PC-3 (cell line): ENCODE data around the gene LRIF1. TPM values are rescaled to one million over a fixed set of nuclear protein-coding genes. Genes with fewer than 3 reads are reported as not detected.

Source experiments
- ATAC-seq: fragments of 200-7000 bp; cut with Tn5 transposase; 2 replicates; pipeline ENCODE4 v1.9.1; 2020; ENCODE audit warnings: mild to moderate bottlenecking, moderate library complexity
- BruUV-seq: library from RNA; stranded (reverse); fragments of 400-500 nt; replicated peaks from 2 replicates; lab custom pipeline; 2021; lab: Mats Ljungman, UMichigan
- CTCF ChIA-PET: fragments of 300-600 bp; sonication (Branson Sonifier 250); formaldehyde crosslinking; loops from one replicate; lab custom pipeline; 2022; ENCODE audit warnings: antibody characterized with exemption; lab: Charles Lee
- POLR2A ChIA-PET: fragments of 300-600 bp; sonication (Branson Sonifier 250); formaldehyde crosslinking; loops from one replicate; lab custom pipeline; 2022; ENCODE audit warnings: antibody characterized with exemption; ENCODE audit not compliant: unreplicated experiment; lab: Charles Lee
- DNase-seq: peaks from one replicate; pipeline ENCODE4 v3.0.0-alpha.2; 2015
- H2AFZ ChIP-seq: fragments of 300-600 bp; sonication (generic); 2 replicates; pipeline ENCODE4 v1.6.0; 2016; ENCODE audit warnings: antibody characterized with exemption, low read length
- H3F3A ChIP-seq: fragments of 300-600 bp; sonication (generic); one replicate; pipeline ENCODE4 v1.6.0; 2017; ENCODE audit warnings: antibody characterized with exemption, low read length, control low read depth, mild to moderate bottlenecking; ENCODE audit not compliant: unreplicated experiment
- H3K27ac ChIP-seq: fragments of 300-600 bp; sonication (generic); 2 replicates; pipeline ENCODE4 v1.5.1; 2016; ENCODE audit warnings: mild to moderate bottlenecking, low read length
- H3K27me3 ChIP-seq: fragments of 300-600 bp; sonication (generic); 2 replicates; pipeline ENCODE4 v1.6.1; 2016; ENCODE audit warnings: low read length, mixed read lengths
- H3K36me3 ChIP-seq: fragments of 300-600 bp; sonication (generic); 2 replicates; pipeline ENCODE4 v1.6.1; 2016; ENCODE audit warnings: low read depth, mixed run types, low read length, mixed read lengths
- H3K4me1 ChIP-seq: fragments of 300-600 bp; sonication (generic); 2 replicates; pipeline ENCODE4 v1.5.1; 2016; ENCODE audit warnings: low read length; ENCODE audit not compliant: insufficient read depth
- H3K4me2 ChIP-seq: fragments of 300-600 bp; sonication (generic); 2 replicates; pipeline ENCODE4 v1.6.0; 2016; ENCODE audit warnings: low read length
- H3K4me3 ChIP-seq: fragments of 300-600 bp; sonication (generic); 2 replicates; pipeline ENCODE4 v1.5.1; 2016; ENCODE audit warnings: mild to moderate bottlenecking, low read length, mixed read lengths
- H3K79me2 ChIP-seq: fragments of 300-600 bp; sonication (generic); 2 replicates; pipeline ENCODE4 v1.6.1; 2017; ENCODE audit warnings: low read length, mixed read lengths
- H3K9ac ChIP-seq: fragments of 300-600 bp; sonication (generic); 2 replicates; pipeline ENCODE4 v1.6.0; 2016; ENCODE audit warnings: mild to moderate bottlenecking, low read length
- H3K9me2 ChIP-seq: fragments of 300-600 bp; sonication (generic); replicated peaks from 2 replicates; pipeline ENCODE4 v1.6.1; 2016; ENCODE audit warnings: mixed run types, low read length, mixed read lengths
- H3K9me3 ChIP-seq: fragments of 300-600 bp; sonication (generic); 2 replicates; pipeline ENCODE4 v1.6.1; 2016; ENCODE audit warnings: low read length, mixed read lengths
- H4K20me1 ChIP-seq: fragments of 300-600 bp; sonication (generic); 2 replicates; pipeline ENCODE4 v1.6.1; 2016; ENCODE audit warnings: low read length, mixed read lengths
- EZH2 ChIP-seq: fragments of 300-600 bp; sonication (generic); IDR thresholded peaks from one replicate; pipeline ENCODE4 v1.6.1; 2017; ENCODE audit warnings: antibody characterized with exemption, mild to moderate bottlenecking, low read length; ENCODE audit not compliant: unreplicated experiment
- EZH2phosphoT487 ChIP-seq: fragments of 300-600 bp; sonication (generic); IDR thresholded peaks from 2 replicates; pipeline ENCODE4 v1.6.1; 2018; ENCODE audit warnings: mild to moderate bottlenecking, antibody characterized with exemption, low read length, borderline replicate concordance
- intact Hi-C: fragments of 100-400 bp; cut with micrococcal nuclease; formaldehyde crosslinking; loops from 2 replicates; pipeline ENCODE4 v1.9.0; 2023
- total RNA-seq: library from RNA; depleted of rRNA; stranded (reverse); fragments of >200 nt; gene quantifications from 2 replicates; pipeline ENCODE4 v1.2.3, GENCODE V29; 2014
- TF ChIP-seq, protein P1 (sequence below): fragments of 300-600 bp; sonication (generic); conservative IDR thresholded peaks from 2 replicates; pipeline ENCODE4 v1.5.1; 2017; ENCODE audit warnings: antibody characterized with exemption, low read depth, mild to moderate bottlenecking, low read length

LRIF1 gene
- total RNA-seq, 1 experiment from 2014 or later = 18.1 TPM

DNA sequence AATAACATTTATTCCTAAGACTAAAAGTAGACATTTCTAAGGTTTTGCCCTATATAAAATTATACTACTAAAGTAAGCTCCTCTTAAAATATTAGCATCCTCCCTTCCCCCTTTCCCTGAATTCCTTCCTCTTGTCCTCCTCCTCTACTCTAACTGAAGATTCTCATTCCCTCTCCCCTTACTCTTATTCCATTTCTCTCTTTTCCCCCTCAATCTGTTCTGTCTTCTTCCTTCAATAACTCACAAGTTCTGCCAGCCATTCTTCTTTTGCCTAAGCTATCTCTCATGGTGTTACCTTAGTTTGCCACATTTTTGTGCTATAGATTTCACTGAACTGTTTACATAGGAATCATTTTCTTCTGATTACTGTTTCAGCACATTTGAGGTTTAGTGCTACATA, 10.7 kb downstream of the LRIF1 start:
- Histone ChIP-seq H3F3A (no peaks in the 10 kb centered on the region), H3K79me2 (peaks cover 57% of the 10 kb centered on the region), H2AFZ (no peak overlapping the region), H3K4me3 (no peak overlapping the region), H3K9me2 (no peaks in the 10 kb centered on the region), H3K9ac (no peak overlapping the region), H3K27ac (no peak overlapping the region), H3K4me1 (peaks cover 6% of the 10 kb centered on the region; the same call in 1 of the 2 replicates), H3K36me3 (peaks cover 35% of the 10 kb centered on the region), H3K9me3 (no peaks in the 10 kb centered on the region), H4K20me1 (peaks cover 21% of the 10 kb centered on the region), H3K27me3 (no peaks in the 10 kb centered on the region), H3K4me2 (no peak overlapping the region)
- ChIA-PET CTCF (no interaction called here), POLR2A (no interaction called here)
- TF ChIP-seq EZH2phosphoT487 (no peak), EZH2 (no peak)
- TF ChIP-seq, protein P1, sequence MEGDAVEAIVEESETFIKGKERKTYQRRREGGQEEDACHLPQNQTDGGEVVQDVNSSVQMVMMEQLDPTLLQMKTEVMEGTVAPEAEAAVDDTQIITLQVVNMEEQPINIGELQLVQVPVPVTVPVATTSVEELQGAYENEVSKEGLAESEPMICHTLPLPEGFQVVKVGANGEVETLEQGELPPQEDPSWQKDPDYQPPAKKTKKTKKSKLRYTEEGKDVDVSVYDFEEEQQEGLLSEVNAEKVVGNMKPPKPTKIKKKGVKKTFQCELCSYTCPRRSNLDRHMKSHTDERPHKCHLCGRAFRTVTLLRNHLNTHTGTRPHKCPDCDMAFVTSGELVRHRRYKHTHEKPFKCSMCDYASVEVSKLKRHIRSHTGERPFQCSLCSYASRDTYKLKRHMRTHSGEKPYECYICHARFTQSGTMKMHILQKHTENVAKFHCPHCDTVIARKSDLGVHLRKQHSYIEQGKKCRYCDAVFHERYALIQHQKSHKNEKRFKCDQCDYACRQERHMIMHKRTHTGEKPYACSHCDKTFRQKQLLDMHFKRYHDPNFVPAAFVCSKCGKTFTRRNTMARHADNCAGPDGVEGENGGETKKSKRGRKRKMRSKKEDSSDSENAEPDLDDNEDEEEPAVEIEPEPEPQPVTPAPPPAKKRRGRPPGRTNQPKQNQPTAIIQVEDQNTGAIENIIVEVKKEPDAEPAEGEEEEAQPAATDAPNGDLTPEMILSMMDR = no peak
- BruUV-seq = no TSS peak
- ATAC-seq (no peak), DNase-seq (no peak)
- intact Hi-C loops = no loop called here

DNA sequence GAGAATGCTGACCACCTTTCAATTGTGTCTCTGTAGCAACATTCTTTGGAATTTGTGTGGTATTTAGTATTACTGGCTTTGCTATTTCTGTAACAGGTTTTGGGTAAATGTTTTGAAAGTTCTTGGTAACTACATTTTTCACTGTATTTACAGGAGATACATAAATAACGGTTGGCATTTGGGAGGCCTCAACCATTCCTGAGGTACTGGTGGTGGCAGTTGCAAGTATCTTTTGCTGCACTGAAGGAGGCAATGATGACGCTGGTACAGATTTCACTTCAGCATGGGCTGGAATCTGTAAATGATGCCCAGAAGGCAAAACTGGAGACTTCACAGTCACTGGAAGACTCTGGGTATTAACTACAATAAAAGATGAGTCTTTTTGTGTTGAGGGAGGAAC, 11.7 kb downstream of the LRIF1 start:
- Histone ChIP-seq H3K4me2 (no peak overlapping the region), H3F3A (no peaks in the 10 kb centered on the region), H3K4me1 (peaks cover 6% of the 10 kb centered on the region; the same call in 1 of the 2 replicates), H3K36me3 (peaks cover 43% of the 10 kb centered on the region), H3K9me3 (no peaks in the 10 kb centered on the region), H2AFZ (no peak overlapping the region), H3K9me2 (no peaks in the 10 kb centered on the region), H3K27me3 (no peaks in the 10 kb centered on the region), H3K4me3 (no peak overlapping the region), H3K9ac (no peak overlapping the region), H3K27ac (no peak overlapping the region), H4K20me1 (peaks cover 16% of the 10 kb centered on the region; the same call in 1 of the 2 replicates), H3K79me2 (peaks cover 48% of the 10 kb centered on the region)
- ChIA-PET CTCF (no interaction called here), POLR2A (no interaction called here)
- ATAC-seq (no peak), DNase-seq (no peak)
- TF ChIP-seq, protein P1 = no peak
- TF ChIP-seq EZH2phosphoT487 (no peak), EZH2 (no peak)
- intact Hi-C loops = no loop called here
- BruUV-seq = no TSS peak

DNA sequence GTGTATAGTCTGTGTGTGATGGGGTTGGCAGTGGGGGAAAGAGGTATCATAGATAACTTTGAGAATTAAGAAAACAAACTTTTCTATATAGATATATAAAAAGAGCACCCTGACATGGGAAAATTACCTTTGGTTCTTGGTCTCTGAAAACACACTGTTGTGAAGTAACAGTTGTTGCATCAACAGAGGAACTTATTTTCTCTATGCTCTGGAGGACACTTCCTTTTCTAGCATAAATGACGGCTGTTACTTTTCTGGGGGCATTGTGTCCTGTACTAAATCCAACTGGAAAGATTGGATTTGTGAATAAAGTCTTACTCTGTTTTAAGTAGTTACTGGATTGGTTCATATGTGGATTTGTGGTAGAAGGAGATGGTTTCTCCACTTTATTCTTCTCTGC, 12.6 kb downstream of the LRIF1 start:
- DNase-seq (no peak), ATAC-seq (no peak)
- no TSS peak for BruUV-seq
- TF ChIP-seq EZH2phosphoT487 (no peak), EZH2 (no peak)
- TF ChIP-seq, protein P1 = no peak
- Histone ChIP-seq H3K9ac (no peak overlapping the region), H3K79me2 (peaks cover 40% of the 10 kb centered on the region), H3K4me3 (no peak overlapping the region), H2AFZ (no peak overlapping the region), H3K9me3 (no peaks in the 10 kb centered on the region), H3K4me2 (no peak overlapping the region), H3F3A (no peaks in the 10 kb centered on the region), H3K9me2 (no peaks in the 10 kb centered on the region), H3K27me3 (no peaks in the 10 kb centered on the region), H3K27ac (no peak overlapping the region), H4K20me1 (peaks cover 16% of the 10 kb centered on the region; the same call in 1 of the 2 replicates), H3K36me3 (peaks cover 49% of the 10 kb centered on the region), H3K4me1 (peaks cover 6% of the 10 kb centered on the region; the same call in 1 of the 2 replicates)
- ChIA-PET CTCF (no interaction called here), POLR2A (no interaction called here)
- intact Hi-C loops = no loop called here
